Upper lobe of left lung (tissue), 4 donors: ENCODE results near the gene TIRAP.

Experiments used
- CTCF ChIP-seq, 6 experiments: fragments of 450-650 bp in 4 of 6; fragments of 200-600 bp in 2 of 6; sonication (generic) in 2 of 6; IDR thresholded peaks; one replicate each; pipeline ENCODE4 v1.5.1; 2016 to 2019; ENCODE audit warnings: antibody characterized with exemption in 6 of 6
- POLR2A ChIP-seq, 4 donors: fragments of 450-650 bp; IDR thresholded peaks; one replicate each; pipeline ENCODE4 v1.5.1; 2016 to 2017; ENCODE audit warnings: antibody characterized with exemption in 4 of 4, mild to moderate bottlenecking in 2 of 4

GRCh38 chr11:126311401-126312291, 28.8 kb downstream of the TIRAP start:
- TF ChIP-seq POLR2A (IDR thresholded peaks at IDR 0.05) (no peak), CTCF (IDR thresholded peaks at IDR 0.05) (peak in 3 of 6 experiments; percentile 6 to 10 (median 8))
